Peyer's patch (tissue), 4 donors: ENCODE results near the gene HPCAL1. TPM values are rescaled to one million over a fixed set of nuclear protein-coding genes. Genes with fewer than 3 reads are reported as not detected.
A peak's percentile ranks its signal among the peaks of the same experiment; 100 is the strongest.

ENCODE experiments used
- DNase-seq, 3 donors: peaks; one replicate each; pipeline ENCODE4 v3.0.0-alpha.2; 2017 to 2019
- H3K27ac ChIP-seq, 4 donors: fragments of 200-600 bp; sonication (generic); one replicate each; pipeline ENCODE4 v1.5.1; 2016 to 2019
- H3K27me3 ChIP-seq, 2 donors: fragments of 200-600 bp; sonication (generic); one replicate each; pipeline ENCODE4 v1.5.1; 2019
- H3K36me3 ChIP-seq, 3 donors: fragments of 200-600 bp; sonication (generic); one replicate each; pipeline ENCODE4 v1.5.1; 2016 to 2019
- H3K4me1 ChIP-seq, 4 donors: fragments of 200-600 bp; sonication (generic); one replicate each; pipeline ENCODE4 v1.5.1; 2016 to 2019
- H3K4me3 ChIP-seq, 4 donors: fragments of 200-600 bp; sonication (generic); 1 replicate in 3 of 4; 2 replicates in 1 of 4; pipeline ENCODE4 v1.5.1; 2016 to 2019; ENCODE audit warnings: mild to moderate bottlenecking in 1 of 4
- H3K9me3 ChIP-seq, 4 donors: fragments of 200-600 bp; sonication (generic); one replicate each; pipeline ENCODE4 v1.5.1; 2016 to 2019; ENCODE audit warnings: mild to moderate bottlenecking in 1 of 4
- POLR2A ChIP-seq, 2 donors: fragments of 450-650 bp; IDR thresholded peaks; one replicate each; pipeline ENCODE4 v1.5.1; 2017; ENCODE audit warnings: antibody characterized with exemption in 2 of 2, mild to moderate bottlenecking in 2 of 2, moderate library complexity in 2 of 2
- total RNA-seq, 4 donors: library from RNA; depleted of rRNA; stranded (reverse); fragments of >200 nt; gene quantifications; one replicate each; pipeline ENCODE4 v1.1.0, GENCODE V29; 2016
- TF ChIP-seq, protein P1 (sequence below), 6 experiments: fragments of 450-650 bp in 4 of 6; fragments of 200-600 bp in 2 of 6; sonication (generic) in 1 of 6; IDR thresholded peaks; one replicate each; pipeline ENCODE4 v1.5.1; 2017 to 2019; ENCODE audit warnings: antibody characterized with exemption in 6 of 6, mild to moderate bottlenecking in 3 of 6, moderate library complexity in 1 of 6

Gene HPCAL1
- total RNA-seq, 4 donors from 2014 or later = 123 to 270 (median 156) TPM

DNA sequence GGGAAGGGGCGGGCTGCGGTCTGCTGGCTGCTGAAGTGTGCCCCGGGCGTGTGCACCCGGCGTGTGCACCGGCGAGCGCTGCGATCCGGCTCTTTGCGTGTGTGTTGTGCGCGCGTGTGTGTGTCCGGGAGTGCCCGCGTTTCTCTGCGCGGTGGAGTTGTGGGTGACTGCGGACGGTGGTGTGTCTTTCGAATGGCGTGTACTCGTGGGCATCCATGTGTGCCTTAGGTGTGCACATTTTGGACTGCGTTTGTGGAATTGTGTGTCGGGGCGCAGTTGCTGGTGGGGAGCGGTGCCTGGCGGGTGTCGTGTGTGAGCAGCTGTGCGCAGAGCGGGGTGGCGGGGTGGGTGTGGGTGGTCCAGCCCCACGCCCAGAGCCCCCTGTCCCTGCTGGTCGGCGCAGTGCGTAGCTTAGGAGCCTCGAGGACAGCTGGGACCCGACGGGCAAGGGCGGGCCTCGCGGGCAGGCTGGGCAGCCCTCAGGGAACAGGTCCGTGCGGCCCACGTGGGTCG is 533 bp downstream of the HPCAL1 start:
- Histone ChIP-seq H3K9me3 (no peaks in the 10 kb centered on the region), H3K36me3 (no peaks in the 10 kb centered on the region), H3K27me3 (no peaks in the 10 kb centered on the region), H3K27ac (peak overlapping the region; percentile 87 to 99 (median 90)), H3K4me3 (peak overlapping the region; percentile 85 to 98 (median 94)), H3K4me1 (peaks cover 4 to 50% (median 12%) of the 10 kb centered on the region in 4 donors)
- no peak for TF ChIP-seq POLR2A (IDR thresholded peaks at IDR 0.05)
- TF ChIP-seq, protein P1, sequence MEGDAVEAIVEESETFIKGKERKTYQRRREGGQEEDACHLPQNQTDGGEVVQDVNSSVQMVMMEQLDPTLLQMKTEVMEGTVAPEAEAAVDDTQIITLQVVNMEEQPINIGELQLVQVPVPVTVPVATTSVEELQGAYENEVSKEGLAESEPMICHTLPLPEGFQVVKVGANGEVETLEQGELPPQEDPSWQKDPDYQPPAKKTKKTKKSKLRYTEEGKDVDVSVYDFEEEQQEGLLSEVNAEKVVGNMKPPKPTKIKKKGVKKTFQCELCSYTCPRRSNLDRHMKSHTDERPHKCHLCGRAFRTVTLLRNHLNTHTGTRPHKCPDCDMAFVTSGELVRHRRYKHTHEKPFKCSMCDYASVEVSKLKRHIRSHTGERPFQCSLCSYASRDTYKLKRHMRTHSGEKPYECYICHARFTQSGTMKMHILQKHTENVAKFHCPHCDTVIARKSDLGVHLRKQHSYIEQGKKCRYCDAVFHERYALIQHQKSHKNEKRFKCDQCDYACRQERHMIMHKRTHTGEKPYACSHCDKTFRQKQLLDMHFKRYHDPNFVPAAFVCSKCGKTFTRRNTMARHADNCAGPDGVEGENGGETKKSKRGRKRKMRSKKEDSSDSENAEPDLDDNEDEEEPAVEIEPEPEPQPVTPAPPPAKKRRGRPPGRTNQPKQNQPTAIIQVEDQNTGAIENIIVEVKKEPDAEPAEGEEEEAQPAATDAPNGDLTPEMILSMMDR (IDR thresholded peaks at IDR 0.05) = no peak
- peak in 2 of 3 donors; percentile 37 to 60 for DNase-seq

DNA sequence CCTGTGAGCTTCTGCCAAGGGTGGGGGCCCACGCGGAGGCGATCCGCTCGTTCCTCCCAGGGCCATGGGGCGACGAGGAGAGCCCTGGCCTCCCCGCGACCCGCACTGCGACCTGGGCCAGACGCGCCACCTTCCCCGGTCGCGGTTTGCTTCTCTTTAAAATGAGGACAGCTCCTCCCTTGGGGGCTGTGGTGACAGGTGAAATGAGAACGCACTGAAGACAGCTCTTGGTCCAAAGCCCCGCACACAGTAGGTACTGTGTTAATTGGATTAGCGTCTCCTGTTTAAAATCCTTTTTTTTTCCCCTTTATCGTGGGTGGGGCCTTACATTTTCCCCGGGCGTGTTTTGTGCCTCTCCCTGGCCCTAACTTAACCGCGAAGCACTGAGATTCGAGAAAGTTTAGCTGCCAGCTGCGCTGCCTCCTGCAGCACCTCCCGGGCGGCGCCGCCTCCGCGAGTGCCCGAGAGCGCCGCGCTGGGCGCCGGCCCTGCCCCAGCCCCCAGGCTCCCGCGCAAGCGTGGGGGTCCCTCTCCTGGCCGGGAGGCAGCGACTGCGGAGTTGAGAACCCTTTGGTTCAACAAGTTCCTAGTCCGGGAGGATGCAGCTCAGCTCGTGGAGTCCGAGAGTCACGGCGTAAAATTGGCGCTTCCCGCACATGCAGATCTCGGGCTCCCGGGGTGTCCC is 1.1 kb downstream of the HPCAL1 start:
- H3K36me3 ChIP-seq = no peaks in the 10 kb centered on the region
- TF ChIP-seq, protein P1 (IDR thresholded peaks at IDR 0.05) = peak in 2 of 6 experiments; percentile 13 to 20
- TF ChIP-seq POLR2A (IDR thresholded peaks at IDR 0.05) = no peak
- no peaks in the 10 kb centered on the region for H3K9me3 ChIP-seq
- peak; percentile 67 to 70 (median 69) for DNase-seq
- peak overlapping the region; percentile 85 to 98 (median 94) for H3K4me3 ChIP-seq
- peaks cover 4 to 48% (median 12%) of the 10 kb centered on the region in 4 donors for H3K4me1 ChIP-seq
- H3K27ac ChIP-seq = peak overlapping the region; percentile 87 to 99 (median 90)
- no peaks in the 10 kb centered on the region for H3K27me3 ChIP-seq

DNA sequence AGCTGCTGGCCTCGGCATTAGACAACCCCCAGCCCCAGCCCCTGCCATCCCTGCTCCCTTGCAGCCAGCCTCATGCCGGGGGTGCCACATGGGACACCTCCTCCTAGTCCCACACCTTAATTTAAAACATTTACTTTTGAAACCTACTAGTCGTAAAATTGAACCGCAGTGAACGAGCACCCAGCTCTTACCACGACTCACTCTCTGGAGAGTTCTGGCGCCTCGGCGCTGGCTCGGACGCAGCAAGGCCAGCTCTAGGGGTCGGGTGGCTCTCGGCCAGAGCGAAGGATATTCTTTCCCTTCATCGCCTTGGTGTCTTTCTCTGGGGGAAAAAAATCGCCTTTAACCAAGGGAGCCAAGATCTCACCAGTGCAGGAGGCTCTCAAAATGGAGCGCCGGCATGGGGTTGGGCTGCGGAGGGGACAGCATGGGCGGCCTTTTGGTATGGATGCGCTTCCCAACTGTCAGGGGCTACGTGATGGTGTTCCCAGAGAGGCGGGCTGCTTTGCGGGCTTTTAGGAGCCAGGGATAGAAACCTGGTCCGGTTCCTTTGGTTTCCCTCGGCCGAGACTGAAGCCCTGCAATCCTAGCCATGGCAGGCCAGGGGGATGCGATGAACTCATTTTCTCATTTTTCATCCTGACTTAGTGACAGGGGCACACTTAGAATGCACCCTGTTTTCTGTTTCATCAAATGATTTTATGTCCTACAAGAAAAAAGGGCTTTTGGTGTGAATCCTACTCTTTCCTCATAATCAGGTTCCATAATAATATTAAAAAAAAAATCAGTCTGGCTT is 2.0 kb downstream of the HPCAL1 start:
- Histone ChIP-seq H3K9me3 (no peaks in the 10 kb centered on the region), H3K27ac (peak overlapping the region; percentile 87 to 99 (median 90)), H3K4me1 (peaks cover 4 to 48% (median 12%) of the 10 kb centered on the region in 4 donors), H3K36me3 (no peaks in the 10 kb centered on the region), H3K4me3 (peak overlapping the region; percentile 85 to 98 (median 94)), H3K27me3 (no peaks in the 10 kb centered on the region)
- peak in 1 of 3 donors; percentile 59 for DNase-seq
- TF ChIP-seq POLR2A (IDR thresholded peaks at IDR 0.05) = no peak
- TF ChIP-seq, protein P1 (IDR thresholded peaks at IDR 0.05) = no peak

DNA sequence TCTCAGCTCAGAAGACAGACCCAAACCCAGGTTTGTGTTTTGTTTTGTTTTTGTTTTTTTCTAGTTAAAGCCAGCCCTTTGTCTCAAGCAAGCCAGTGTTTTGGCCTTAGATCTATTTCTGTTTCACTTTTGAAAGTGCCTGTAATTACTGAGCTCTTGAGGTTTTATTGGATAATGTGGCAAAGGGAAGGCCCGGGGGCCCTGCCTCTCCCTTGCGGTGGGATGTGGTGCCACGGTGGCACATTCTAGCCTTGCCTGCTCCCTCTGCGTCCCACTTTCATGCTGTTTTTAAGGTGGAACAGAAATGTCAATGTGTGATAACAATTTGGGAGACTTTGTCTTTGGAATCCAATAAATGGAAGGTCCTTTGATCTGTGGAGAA is 2.5 kb downstream of the HPCAL1 start:
- Histone ChIP-seq H3K27me3 (no peaks in the 10 kb centered on the region), H3K36me3 (no peaks in the 10 kb centered on the region), H3K27ac (peak overlapping the region in 3 of 4 donors; percentile 87 to 99 (median 92)), H3K4me1 (peaks cover 4 to 48% (median 12%) of the 10 kb centered on the region in 4 donors), H3K9me3 (no peaks in the 10 kb centered on the region), H3K4me3 (peak overlapping the region in 3 of 4 donors; percentile 85 to 98 (median 96))
- DNase-seq = no peak
- TF ChIP-seq POLR2A (IDR thresholded peaks at IDR 0.05) = no peak
- TF ChIP-seq, protein P1 (IDR thresholded peaks at IDR 0.05) = no peak

DNA sequence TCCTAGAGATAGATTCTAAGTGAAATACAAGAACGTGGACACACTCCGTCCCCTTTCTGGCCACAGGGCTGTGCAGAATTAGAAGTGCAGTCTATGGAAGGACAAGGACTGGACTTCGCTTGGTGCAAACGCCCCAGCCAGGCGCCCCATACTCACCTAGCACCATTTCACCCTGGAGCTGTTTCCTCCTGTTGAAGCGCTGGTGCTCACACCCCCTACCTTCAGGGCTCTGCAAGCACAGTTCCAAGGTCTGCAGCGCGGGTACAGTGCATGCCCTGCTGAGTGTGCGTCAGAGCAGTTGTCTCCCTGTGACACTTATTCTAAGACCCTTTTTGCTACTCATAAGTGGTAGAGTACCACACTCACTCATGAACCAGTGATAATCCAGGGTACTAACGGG is 3.0 kb downstream of the HPCAL1 start:
- TF ChIP-seq POLR2A (IDR thresholded peaks at IDR 0.05) = no peak
- TF ChIP-seq, protein P1 (IDR thresholded peaks at IDR 0.05) = peak in 4 of 6 experiments; percentile 33 to 82 (median 76)
- no peaks in the 10 kb centered on the region for H3K9me3 ChIP-seq
- H3K4me1 ChIP-seq = peaks cover 4 to 48% (median 12%) of the 10 kb centered on the region in 4 donors
- no peaks in the 10 kb centered on the region for H3K36me3 ChIP-seq
- no peaks in the 10 kb centered on the region for H3K27me3 ChIP-seq
- peak overlapping the region in 2 of 4 donors; percentile 85 to 98 for H3K4me3 ChIP-seq
- peak; percentile 25 to 81 (median 80) for DNase-seq
- peak overlapping the region in 3 of 4 donors; percentile 87 to 99 (median 92) for H3K27ac ChIP-seq
